Measurements from ENCODE around the gene ZNF205.

DNA sequence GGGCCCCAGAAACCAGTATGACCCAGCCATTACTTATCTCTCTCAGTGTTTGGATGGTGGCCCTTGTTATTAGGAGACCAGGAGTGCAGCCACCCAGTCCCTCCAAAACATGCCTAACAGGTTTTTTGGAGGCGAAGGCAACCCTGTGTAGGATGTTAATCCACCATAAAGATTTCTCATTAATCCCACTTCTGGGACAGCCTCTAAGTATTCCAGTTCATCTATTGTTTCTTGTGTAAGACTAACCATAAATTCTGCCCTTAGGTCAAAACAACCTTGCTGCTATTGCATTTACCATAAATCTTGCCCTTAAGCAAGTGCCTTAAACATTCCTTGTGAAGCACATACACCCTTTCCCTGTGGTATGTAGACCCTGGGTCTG lies 54.1 kb downstream of the ZNF205 start:
- TF ChIP-seq POLR2A (IDR thresholded peaks at IDR 0.05; ENCODE audit: low read length) (no peak), GATA1 (IDR thresholded peaks at IDR 0.05; ENCODE audit: low read depth, low read length) (no peak)

All from erythroblast (primary cell).